ENCODE results near the gene SHFL. TPM values are rescaled to one million over a fixed set of nuclear protein-coding genes. Genes with fewer than 3 reads are reported as not detected.

Gene SHFL
- total RNA-seq, 1 experiment from 2014 or later, result 21.1 TPM

- Histone ChIP-seq H2AK5ac (ENCODE audit: insufficient read length, low read length) (no peak overlapping the region), H3K4me2 (ENCODE audit: insufficient read depth, insufficient read length, low read length) (no peak overlapping the region), H3K23me2 (ENCODE audit: insufficient read length, low read depth, low read length, poor library complexity, severe bottlenecking) (no peaks in the 10 kb centered on the region), H2BK5ac (ENCODE audit: insufficient read length, low read length) (no peak overlapping the region), H4K20me1 (ENCODE audit: control insufficient read depth, insufficient read depth, insufficient read length) (no peaks in the 10 kb centered on the region), H2BK20ac (ENCODE audit: low read depth, low read length, poor library complexity, severe bottlenecking) (no peak overlapping the region), H3K9ac (ENCODE audit: extremely low read depth, insufficient read length, low read length) (no peak overlapping the region), H3K14ac (ENCODE audit: insufficient read depth, low read length) (no peak overlapping the region), H3K56ac (ENCODE audit: insufficient read length, low read depth, low read length) (no peak overlapping the region), H3K27me3 (ENCODE audit: insufficient read depth, low read length) (no peaks in the 10 kb centered on the region), H3K4ac (ENCODE audit: low read depth, low read length) (no peak overlapping the region), H4K91ac (ENCODE audit: insufficient read length, low read depth, low read length) (no peak overlapping the region), H3K9me3 (ENCODE audit: control insufficient read depth, low read depth, low read length) (no peaks in the 10 kb centered on the region), H2BK12ac (ENCODE audit: insufficient read length, low read depth, low read length) (no peak overlapping the region), H3K79me1 (ENCODE audit: insufficient read depth, low read depth, low read length, poor library complexity, severe bottlenecking) (no peaks in the 10 kb centered on the region), H3K23ac (ENCODE audit: insufficient read length, low read depth, low read length) (no peak overlapping the region), H2BK15ac (ENCODE audit: low read depth, low read length) (no peak overlapping the region), H3K18ac (ENCODE audit: insufficient read length, low read depth, low read length) (no peak overlapping the region), H2BK120ac (ENCODE audit: low read depth, low read length, poor library complexity, severe bottlenecking) (no peak overlapping the region), H3K4me1 (ENCODE audit: insufficient read depth, low read length) (no peaks in the 10 kb centered on the region), H4K5ac (ENCODE audit: insufficient read length, low read depth, low read length) (no peak overlapping the region), H4K8ac (replicated peaks; ENCODE audit: insufficient read length, low read depth, low read length) (no peak overlapping the region), H2AFZ (ENCODE audit: low read length) (no peak overlapping the region), H3K27ac (ENCODE audit: insufficient read length, low read depth, low read length) (no peak overlapping the region), H3K79me2 (ENCODE audit: insufficient read depth, low read length) (no peaks in the 10 kb centered on the region), H3T11ph (ENCODE audit: low read length) (no peak overlapping the region)
- peaks cover 0 to 3% of the 10 kb centered on the region in 2 experiments; a peak in 1 of 5 replicates for H3K9me3 Mint-ChIP-seq
- H3K4me1 Mint-ChIP-seq, result no peaks in the 10 kb centered on the region
- TF ChIP-seq CTCF (conservative IDR thresholded peaks at IDR 0.05), result no peak
- no CpG with 5 or more reads among the region's 7 CpGs for WGBS (ENCODE audit: extremely low coverage, insufficient read length, low lambda C conversion rate)
- H3K27me3 Mint-ChIP-seq (ENCODE audit: low read depth), result no peaks in the 10 kb centered on the region
- H3K36me3 Mint-ChIP-seq (ENCODE audit: insufficient read depth in 1 of 3, low read depth in 3 of 3), result peaks cover 4 to 16% (median 6%) of the 10 kb centered on the region in 3 experiments
- no peak overlapping the region for H3K4me3 Mint-ChIP-seq
- peak overlapping the region in 1 of 3 experiments; percentile 13; a peak in 1 of 7 replicates for H3K27ac Mint-ChIP-seq
- DNase-seq, result no peak
These were observed 38.3 kb downstream of the SHFL start for GRCh38 chr19:10124429-10124828.

Data from H9 (cell line).